ENCODE results near the gene WFDC1. TPM values are rescaled to one million over a fixed set of nuclear protein-coding genes. Genes with fewer than 3 reads are reported as not detected.

The WFDC1 gene
- polyA plus RNA-seq, 2 donors, result 4.0 to 4.5 TPM

DNA sequence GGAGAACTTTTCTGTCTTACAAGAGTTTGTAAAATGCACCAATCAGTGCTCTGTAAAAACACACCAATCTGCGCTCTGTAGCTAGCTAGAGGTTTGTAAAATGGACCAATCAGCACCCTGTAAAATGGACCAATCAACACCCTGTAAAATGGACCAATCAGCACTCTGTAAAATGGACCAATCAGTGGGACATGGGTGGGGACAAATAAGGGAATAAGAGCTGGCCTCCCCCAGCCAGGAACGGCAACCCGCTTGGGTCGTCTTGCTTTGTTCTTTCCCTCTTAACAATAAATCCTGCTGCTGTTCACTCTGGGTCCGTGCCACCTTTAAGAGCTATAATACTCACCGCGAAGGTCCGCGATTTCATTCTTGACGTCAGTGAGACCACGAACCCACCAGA, 36.4 kb upstream of the WFDC1 start:
- Histone ChIP-seq H3K27me3 (ENCODE audit: control insufficient read depth in 1 of 2, insufficient read depth in 2 of 2, low read length in 2 of 2) (no peaks in the 10 kb centered on the region), H3K36me3 (ENCODE audit: control insufficient read depth in 2 of 2, insufficient read depth in 2 of 2, low read length in 1 of 2) (no peaks in the 10 kb centered on the region), H3K9me3 (ENCODE audit: control insufficient read depth in 2 of 2, insufficient read depth in 1 of 2, low read depth in 1 of 2, low read length in 1 of 2) (peaks cover 0 to 6% of the 10 kb centered on the region in 2 donors), H3K4me1 (ENCODE audit: control insufficient read depth in 2 of 2, insufficient read depth in 2 of 2, low read length in 1 of 2) (no peaks in the 10 kb centered on the region), H3K27ac (ENCODE audit: low read depth in 2 of 2, low read length in 1 of 2) (no peak overlapping the region), H3K4me3 (ENCODE audit: low read depth in 1 of 2, low read length in 2 of 2) (no peak overlapping the region)
- WGBS, 2 donors, result 89 to 93% methylated on average over 11 of the region's 11 CpGs

DNA sequence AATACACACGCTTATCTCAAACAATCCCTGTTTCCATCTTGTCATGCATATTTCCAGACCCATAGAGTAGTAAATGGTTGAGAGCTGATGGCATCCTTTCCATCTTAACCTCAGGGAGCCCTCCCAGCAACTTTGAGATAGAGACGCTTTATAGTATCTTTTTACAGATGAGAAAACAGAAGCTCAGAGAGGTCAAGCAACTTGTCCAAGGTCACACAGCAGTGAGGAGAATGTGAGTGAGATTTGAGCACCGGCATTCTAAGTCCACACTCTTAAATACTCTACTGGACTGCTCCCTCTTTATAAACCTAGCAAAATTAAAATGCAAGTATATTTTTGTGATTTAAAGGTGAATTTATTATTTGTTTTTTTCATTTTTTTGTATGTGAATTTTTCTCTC, 35.0 kb upstream of the WFDC1 start:
- WGBS, 2 donors, result 90 to 93% methylated on average over 3 of the region's 3 CpGs
- Histone ChIP-seq H3K4me1 (ENCODE audit: control insufficient read depth in 2 of 2, insufficient read depth in 2 of 2, low read length in 1 of 2) (no peaks in the 10 kb centered on the region), H3K27ac (ENCODE audit: low read depth in 2 of 2, low read length in 1 of 2) (no peak overlapping the region), H3K27me3 (ENCODE audit: control insufficient read depth in 1 of 2, insufficient read depth in 2 of 2, low read length in 2 of 2) (no peaks in the 10 kb centered on the region), H3K9me3 (ENCODE audit: control insufficient read depth in 2 of 2, insufficient read depth in 1 of 2, low read depth in 1 of 2, low read length in 1 of 2) (peaks cover 0 to 6% of the 10 kb centered on the region in 2 donors), H3K4me3 (ENCODE audit: low read depth in 1 of 2, low read length in 2 of 2) (no peak overlapping the region), H3K36me3 (ENCODE audit: control insufficient read depth in 2 of 2, insufficient read depth in 2 of 2, low read length in 1 of 2) (no peaks in the 10 kb centered on the region)

GRCh38 chr16:84260766-84261554, 33.7 kb upstream of the WFDC1 start:
- Histone ChIP-seq H3K9me3 (ENCODE audit: control insufficient read depth in 2 of 2, insufficient read depth in 1 of 2, low read depth in 1 of 2, low read length in 1 of 2) (peaks cover 0 to 6% of the 10 kb centered on the region in 2 donors), H3K27ac (ENCODE audit: low read depth in 2 of 2, low read length in 1 of 2) (no peak overlapping the region), H3K4me3 (ENCODE audit: low read depth in 1 of 2, low read length in 2 of 2) (no peak overlapping the region), H3K4me1 (ENCODE audit: control insufficient read depth in 2 of 2, insufficient read depth in 2 of 2, low read length in 1 of 2) (no peaks in the 10 kb centered on the region), H3K27me3 (ENCODE audit: control insufficient read depth in 1 of 2, insufficient read depth in 2 of 2, low read length in 2 of 2) (no peaks in the 10 kb centered on the region), H3K36me3 (ENCODE audit: control insufficient read depth in 2 of 2, insufficient read depth in 2 of 2, low read length in 1 of 2) (no peaks in the 10 kb centered on the region)
- 80 to 81% methylated on average over 23 of the region's 23 CpGs for WGBS, 2 donors

DNA sequence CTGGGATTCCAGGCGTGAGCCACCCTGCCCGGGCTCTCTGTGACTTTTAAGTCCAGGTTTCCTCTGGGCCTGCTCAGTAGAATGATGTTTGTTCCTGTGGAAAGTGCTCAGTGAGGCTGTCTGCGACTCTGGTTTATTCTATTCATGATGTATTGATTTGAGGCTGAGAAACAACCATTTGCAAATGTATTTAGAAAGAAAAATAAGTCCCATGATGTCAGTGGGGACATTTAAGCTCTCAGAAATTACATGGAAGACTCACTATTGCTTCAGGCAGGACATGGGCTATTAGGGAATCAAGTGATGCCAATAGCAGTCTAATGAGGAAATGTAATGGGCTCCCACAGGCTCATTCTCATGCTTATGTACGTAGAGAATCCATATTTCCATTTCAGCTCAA, 32.6 kb upstream of the WFDC1 start:
- WGBS, 2 donors, result 84% methylated on average over 4 of the region's 4 CpGs
- peaks cover 0 to 6% of the 10 kb centered on the region in 2 donors for H3K9me3 ChIP-seq (ENCODE audit: control insufficient read depth in 2 of 2, insufficient read depth in 1 of 2, low read depth in 1 of 2, low read length in 1 of 2)
- no peaks in the 10 kb centered on the region for H3K27me3 ChIP-seq (ENCODE audit: control insufficient read depth in 1 of 2, insufficient read depth in 2 of 2, low read length in 2 of 2)
- no peaks in the 10 kb centered on the region for H3K4me1 ChIP-seq (ENCODE audit: control insufficient read depth in 2 of 2, insufficient read depth in 2 of 2, low read length in 1 of 2)
- H3K36me3 ChIP-seq (ENCODE audit: control insufficient read depth in 2 of 2, insufficient read depth in 2 of 2, low read length in 1 of 2), result no peaks in the 10 kb centered on the region
- H3K4me3 ChIP-seq (ENCODE audit: low read depth in 1 of 2, low read length in 2 of 2), result no peak overlapping the region
- H3K27ac ChIP-seq (ENCODE audit: low read depth in 2 of 2, low read length in 1 of 2), result no peak overlapping the region

GRCh38 chr16:84262939-84263338, 31.7 kb upstream of the WFDC1 start:
- 65 to 84% methylated on average over 3 of the region's 3 CpGs for WGBS, 2 donors

DNA sequence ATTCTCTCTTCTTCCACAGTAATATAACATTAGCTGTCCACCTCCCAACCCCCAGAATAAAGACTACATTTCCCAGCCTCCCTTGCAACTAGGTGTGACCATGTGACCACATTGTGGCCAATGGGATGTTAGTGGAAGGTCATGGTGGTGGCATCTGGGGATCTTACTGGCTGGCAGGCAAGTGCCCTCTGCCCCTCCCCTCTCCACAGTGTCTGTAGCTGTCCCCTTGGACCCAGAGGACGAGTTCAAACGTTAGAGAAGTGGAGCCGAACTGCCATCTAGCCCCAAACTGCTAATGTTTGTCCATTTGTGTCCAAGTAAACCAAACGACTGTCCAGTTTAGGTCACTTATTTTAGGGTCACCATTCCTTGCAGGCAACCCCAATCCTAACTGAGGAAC, 28.2 kb upstream of the WFDC1 start:
- Histone ChIP-seq H3K27ac (ENCODE audit: low read depth in 2 of 2, low read length in 1 of 2) (no peak overlapping the region), H3K36me3 (ENCODE audit: control insufficient read depth in 2 of 2, insufficient read depth in 2 of 2, low read length in 1 of 2) (no peaks in the 10 kb centered on the region), H3K27me3 (ENCODE audit: control insufficient read depth in 1 of 2, insufficient read depth in 2 of 2, low read length in 2 of 2) (no peaks in the 10 kb centered on the region), H3K4me1 (ENCODE audit: control insufficient read depth in 2 of 2, insufficient read depth in 2 of 2, low read length in 1 of 2) (no peaks in the 10 kb centered on the region), H3K9me3 (ENCODE audit: control insufficient read depth in 2 of 2, insufficient read depth in 1 of 2, low read depth in 1 of 2, low read length in 1 of 2) (peaks cover 0 to 2% of the 10 kb centered on the region in 2 donors), H3K4me3 (ENCODE audit: low read depth in 1 of 2, low read length in 2 of 2) (no peak overlapping the region)
- 44 to 49% methylated on average over 4 of the region's 4 CpGs for WGBS, 2 donors

More at GRCh38 chr16:84262939-84263338, 31.7 kb upstream of the WFDC1 start:
- Histone ChIP-seq H3K4me3 (ENCODE audit: low read depth in 1 of 2, low read length in 2 of 2) (no peak overlapping the region), H3K27ac (ENCODE audit: low read depth in 2 of 2, low read length in 1 of 2) (no peak overlapping the region), H3K27me3 (ENCODE audit: control insufficient read depth in 1 of 2, insufficient read depth in 2 of 2, low read length in 2 of 2) (no peaks in the 10 kb centered on the region), H3K4me1 (ENCODE audit: control insufficient read depth in 2 of 2, insufficient read depth in 2 of 2, low read length in 1 of 2) (no peaks in the 10 kb centered on the region), H3K36me3 (ENCODE audit: control insufficient read depth in 2 of 2, insufficient read depth in 2 of 2, low read length in 1 of 2) (no peaks in the 10 kb centered on the region), H3K9me3 (ENCODE audit: control insufficient read depth in 2 of 2, insufficient read depth in 1 of 2, low read depth in 1 of 2, low read length in 1 of 2) (peaks cover 0 to 6% of the 10 kb centered on the region in 2 donors)

DNA sequence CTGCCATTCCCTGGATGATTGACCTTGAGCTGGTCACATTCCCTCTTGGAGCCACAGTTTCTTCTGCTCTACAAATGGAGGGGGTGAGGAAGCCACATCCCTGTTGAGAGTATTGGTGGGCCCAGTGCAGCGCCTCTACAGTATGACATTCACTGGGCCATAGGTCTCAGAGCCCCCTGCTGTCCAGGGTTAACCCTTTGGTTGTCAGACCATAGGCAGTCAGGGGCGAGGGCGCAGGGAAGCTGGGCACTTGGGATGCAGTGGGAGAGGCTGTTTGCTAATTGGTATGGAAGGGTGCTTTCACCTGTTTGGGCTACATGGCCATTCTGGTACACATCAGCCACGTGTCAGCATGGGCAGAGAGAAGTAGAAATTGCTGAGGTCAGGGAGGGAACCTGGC, 27.3 kb upstream of the WFDC1 start:
- WGBS, 2 donors, result 80 to 82% methylated on average over 4 of the region's 4 CpGs
- Histone ChIP-seq H3K4me3 (ENCODE audit: low read depth in 1 of 2, low read length in 2 of 2) (no peak overlapping the region), H3K9me3 (ENCODE audit: control insufficient read depth in 2 of 2, insufficient read depth in 1 of 2, low read depth in 1 of 2, low read length in 1 of 2) (peaks cover 0 to 2% of the 10 kb centered on the region in 2 donors), H3K4me1 (ENCODE audit: control insufficient read depth in 2 of 2, insufficient read depth in 2 of 2, low read length in 1 of 2) (no peaks in the 10 kb centered on the region), H3K27me3 (ENCODE audit: control insufficient read depth in 1 of 2, insufficient read depth in 2 of 2, low read length in 2 of 2) (no peaks in the 10 kb centered on the region), H3K27ac (ENCODE audit: low read depth in 2 of 2, low read length in 1 of 2) (no peak overlapping the region), H3K36me3 (ENCODE audit: control insufficient read depth in 2 of 2, insufficient read depth in 2 of 2, low read length in 1 of 2) (no peaks in the 10 kb centered on the region)

- no peaks in the 10 kb centered on the region for H3K4me1 ChIP-seq (ENCODE audit: control insufficient read depth in 2 of 2, insufficient read depth in 2 of 2, low read length in 1 of 2)
- H3K4me3 ChIP-seq (ENCODE audit: low read depth in 1 of 2, low read length in 2 of 2), result no peak overlapping the region
- H3K9me3 ChIP-seq (ENCODE audit: control insufficient read depth in 2 of 2, insufficient read depth in 1 of 2, low read depth in 1 of 2, low read length in 1 of 2), result no peaks in the 10 kb centered on the region
- no peaks in the 10 kb centered on the region for H3K36me3 ChIP-seq (ENCODE audit: control insufficient read depth in 2 of 2, insufficient read depth in 2 of 2, low read length in 1 of 2)
- 54 to 64% methylated on average over 18 of the region's 18 CpGs for WGBS, 2 donors
- H3K27me3 ChIP-seq (ENCODE audit: control insufficient read depth in 1 of 2, insufficient read depth in 2 of 2, low read length in 2 of 2), result no peaks in the 10 kb centered on the region
- H3K27ac ChIP-seq (ENCODE audit: low read depth in 2 of 2, low read length in 1 of 2), result no peak overlapping the region
These were observed 26.2 kb upstream of the WFDC1 start for GRCh38 chr16:84268291-84269040.

GRCh38 chr16:84270071-84270470, 24.6 kb upstream of the WFDC1 start:
- no peak overlapping the region for H3K27ac ChIP-seq (ENCODE audit: low read depth in 2 of 2, low read length in 1 of 2)
- H3K4me1 ChIP-seq (ENCODE audit: control insufficient read depth in 2 of 2, insufficient read depth in 2 of 2, low read length in 1 of 2), result no peaks in the 10 kb centered on the region
- no peaks in the 10 kb centered on the region for H3K9me3 ChIP-seq (ENCODE audit: control insufficient read depth in 2 of 2, insufficient read depth in 1 of 2, low read depth in 1 of 2, low read length in 1 of 2)
- no peaks in the 10 kb centered on the region for H3K36me3 ChIP-seq (ENCODE audit: control insufficient read depth in 2 of 2, insufficient read depth in 2 of 2, low read length in 1 of 2)
- 88% methylated on average over 9 of the region's 9 CpGs for WGBS, 2 donors
- no peaks in the 10 kb centered on the region for H3K27me3 ChIP-seq (ENCODE audit: control insufficient read depth in 1 of 2, insufficient read depth in 2 of 2, low read length in 2 of 2)
- no peak overlapping the region for H3K4me3 ChIP-seq (ENCODE audit: low read depth in 1 of 2, low read length in 2 of 2)
